Fibroblast of skin of right biceps (primary cell): ENCODE results near the gene PRKN.
"Not testable (repeated sequence)": the region's sequence is repeated elsewhere in the genome, so short reads cannot be mapped to it uniquely, and the experiment has no call there.

ENCODE experiments used
- DNase-seq: peaks from one replicate; pipeline ENCODE4 v3.0.0-alpha.2; 2013

Gene PRKN

GRCh38 chr6:162710419-162710818, 17.1 kb downstream of the PRKN start:
- DNase-seq = no peak

GRCh38 chr6:162709431-162709830, 18.1 kb downstream of the PRKN start:
- no peak for DNase-seq

GRCh38 chr6:162708971-162709370, 18.6 kb downstream of the PRKN start:
- DNase-seq = no peak

GRCh38 chr6:162706232-162706631, 21.3 kb downstream of the PRKN start:
- no peak for DNase-seq

GRCh38 chr6:162705736-162706135, 21.8 kb downstream of the PRKN start:
- DNase-seq = no peak

GRCh38 chr6:162704001-162704400, 23.6 kb downstream of the PRKN start:
- no peak for DNase-seq

GRCh38 chr6:162702446-162702845, 25.1 kb downstream of the PRKN start:
- DNase-seq = no peak

GRCh38 chr6:162701551-162701950, 26.0 kb downstream of the PRKN start:
- no peak for DNase-seq

- no peak for DNase-seq
Measured at GRCh38 chr6:162700966-162701365, 26.6 kb downstream of the PRKN start.

- no peak for DNase-seq
Measured at GRCh38 chr6:162699961-162700360, 27.6 kb downstream of the PRKN start.

GRCh38 chr6:162698440-162698839, 29.1 kb downstream of the PRKN start:
- DNase-seq = no peak

- no peak for DNase-seq
Measured at GRCh38 chr6:162697872-162698403, 29.6 kb downstream of the PRKN start.

- DNase-seq = no peak
Measured at GRCh38 chr6:162690158-162690557, 37.4 kb downstream of the PRKN start.

GRCh38 chr6:162688751-162689345, 38.7 kb downstream of the PRKN start:
- no peak for DNase-seq

- no peak for DNase-seq
Measured at GRCh38 chr6:162685586-162685985, 42.0 kb downstream of the PRKN start.

GRCh38 chr6:162684961-162685360, 42.6 kb downstream of the PRKN start:
- no peak for DNase-seq

GRCh38 chr6:162684052-162684451, 43.5 kb downstream of the PRKN start:
- DNase-seq = no peak

GRCh38 chr6:162683135-162683534, 44.4 kb downstream of the PRKN start:
- DNase-seq = no peak

GRCh38 chr6:162681447-162681846, 46.1 kb downstream of the PRKN start:
- DNase-seq = no peak

GRCh38 chr6:162680871-162681270, 46.7 kb downstream of the PRKN start:
- no peak for DNase-seq

GRCh38 chr6:162680367-162680766, 47.2 kb downstream of the PRKN start:
- no peak for DNase-seq

GRCh38 chr6:162679681-162680080, 47.9 kb downstream of the PRKN start:
- no peak for DNase-seq

- not testable (repeated sequence) for DNase-seq
Measured at GRCh38 chr6:162678896-162679295, 48.7 kb downstream of the PRKN start.

- DNase-seq = no peak
Measured at GRCh38 chr6:162675503-162675902, 52.1 kb downstream of the PRKN start.

GRCh38 chr6:162674452-162674851, 53.1 kb downstream of the PRKN start:
- DNase-seq = no peak
